ENCODE measurements around the gene UHRF1. TPM values are rescaled to one million over a fixed set of nuclear protein-coding genes. Genes with fewer than 3 reads are reported as not detected.
A peak's percentile ranks its signal among the peaks of the same experiment; 100 is the strongest.

Gene UHRF1
- total and polyA plus RNA-seq, 2 of the 13 experiments (the other 11 are each of a cell fraction or from before 2014, with no cell fraction given) = 6.8 to 78.4 TPM

DNA sequence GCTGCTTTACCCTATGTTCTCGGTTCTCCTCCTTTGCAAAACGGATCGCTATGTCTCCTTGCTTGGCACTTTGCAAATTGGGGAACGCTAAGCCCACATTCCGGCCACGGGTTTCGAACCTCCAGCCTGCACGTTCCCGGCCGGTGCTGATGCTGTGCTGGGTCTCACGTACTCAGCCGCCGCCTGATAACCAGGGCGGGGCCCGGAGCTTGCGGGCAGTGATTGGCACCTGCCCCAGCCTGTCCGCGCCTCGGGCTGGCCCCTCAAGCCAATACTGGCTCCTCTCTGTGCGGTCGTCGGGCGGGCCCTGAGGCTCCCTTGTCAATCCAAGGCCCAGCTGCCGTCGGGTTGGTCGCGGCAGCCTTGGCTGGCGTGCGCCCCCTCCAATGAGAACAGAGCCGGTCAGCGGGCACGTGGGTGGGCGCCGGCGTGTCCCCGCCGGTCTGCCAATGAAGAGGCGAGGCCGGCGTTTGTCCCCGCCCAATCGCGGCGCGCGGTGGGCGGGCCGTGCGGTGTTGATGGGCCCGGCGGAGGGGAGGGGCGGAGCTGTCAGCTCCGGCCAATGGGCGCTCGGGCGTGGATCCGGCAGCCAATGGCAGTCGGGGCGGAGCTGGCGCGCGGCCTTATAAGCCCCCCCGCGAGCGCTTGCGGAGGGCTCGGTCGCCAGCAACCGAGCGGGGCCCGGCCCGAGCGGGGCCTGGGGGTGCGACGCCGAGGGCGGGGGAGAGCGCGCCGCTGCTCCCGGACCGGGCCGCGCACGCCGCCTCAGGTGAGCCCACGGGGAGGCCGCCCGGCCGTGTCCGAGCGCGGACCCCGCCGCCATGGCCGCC lies 59.4 kb downstream of the UHRF1 start, which contains the start of gene KDM4B (continued):
- TF ChIP-seq RBM22 (optimal IDR thresholded peaks at IDR 0.05; ENCODE audit: low read length) = no peak
- TF ChIP-seq CCAR2 (optimal IDR thresholded peaks at IDR 0.05; ENCODE audit: low read depth, low read length) = no peak
- TF ChIP-seq ZNF543 (CRISPR knock-in tag; IDR thresholded peaks at IDR 0.05) = no peak
- TF ChIP-seq, protein P1, sequence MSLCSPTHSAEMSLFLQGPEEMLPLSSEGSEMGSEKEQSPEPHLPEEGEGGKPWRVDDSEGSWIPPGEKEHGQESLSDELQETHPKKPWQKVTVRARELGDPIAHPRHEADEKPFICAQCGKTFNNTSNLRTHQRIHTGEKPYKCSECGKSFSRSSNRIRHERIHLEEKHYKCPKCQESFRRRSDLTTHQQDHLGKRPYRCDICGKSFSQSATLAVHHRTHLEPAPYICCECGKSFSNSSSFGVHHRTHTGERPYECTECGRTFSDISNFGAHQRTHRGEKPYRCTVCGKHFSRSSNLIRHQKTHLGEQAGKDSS (CRISPR knock-in tag; IDR thresholded peaks at IDR 0.05; ENCODE audit: borderline replicate concordance, low read depth) = no peak
- TF ChIP-seq ZNF121 (CRISPR knock-in tag; IDR thresholded peaks at IDR 0.05) = no peak
- TF ChIP-seq, protein P2, sequence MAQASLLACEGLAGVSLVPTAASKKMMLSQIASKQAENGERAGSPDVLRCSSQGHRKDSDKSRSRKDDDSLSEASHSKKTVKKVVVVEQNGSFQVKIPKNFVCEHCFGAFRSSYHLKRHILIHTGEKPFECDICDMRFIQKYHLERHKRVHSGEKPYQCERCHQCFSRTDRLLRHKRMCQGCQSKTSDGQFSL (CRISPR knock-in tag; IDR thresholded peaks at IDR 0.05) = no peak
- no peak for TF ChIP-seq MBD4 (IDR thresholded peaks at IDR 0.05; ENCODE audit: borderline replicate concordance, low read length)
- TF ChIP-seq GABPA (IDR thresholded peaks at IDR 0.05; ENCODE audit: low read depth, low read length) = no peak
- TF ChIP-seq GABPA (CRISPR knock-in tag; IDR thresholded peaks at IDR 0.05; ENCODE audit: low read depth) = no peak
- peak; percentile 20 for TF ChIP-seq ASH2L (IDR thresholded peaks at IDR 0.05; ENCODE audit: insufficient read length, low read depth, low read length)
- peak; percentile 64 for TF ChIP-seq SPEN (CRISPR knock-in tag; IDR thresholded peaks at IDR 0.05; ENCODE audit: low read depth)
- no peak for TF ChIP-seq NR2C2 (CRISPR knock-in tag; IDR thresholded peaks at IDR 0.05; ENCODE audit: borderline replicate concordance)
- peak; percentile 64; the same call in 1 of the 2 replicates for TF ChIP-seq RCOR2 (CRISPR knock-in tag; IDR thresholded peaks at IDR 0.05)
- TF ChIP-seq MATR3 (CRISPR knock-in tag; IDR thresholded peaks at IDR 0.05) = no peak
- TF ChIP-seq SP140L (CRISPR knock-in tag; IDR thresholded peaks at IDR 0.05; ENCODE audit: borderline replicate concordance) = no peak
- TF ChIP-seq SRF (IDR thresholded peaks at IDR 0.05; ENCODE audit: low read depth, low read length) = no peak
- TF ChIP-seq MAFG (CRISPR knock-in tag; IDR thresholded peaks at IDR 0.05) = no peak
- no peak for TF ChIP-seq NR2F2 (IDR thresholded peaks at IDR 0.05; ENCODE audit: borderline replicate concordance, low read depth)
- no peak for TF ChIP-seq ZNF296 (CRISPR knock-in tag; conservative IDR thresholded peaks at IDR 0.05)
- no peak for TF ChIP-seq PHF5A (CRISPR knock-in tag; IDR thresholded peaks at IDR 0.05; ENCODE audit: low read depth, unreplicated experiment)
- peak; percentile 68; the same call in 1 of the 2 replicates for TF ChIP-seq ZNF605 (CRISPR knock-in tag; IDR thresholded peaks at IDR 0.05)
- no peak for TF ChIP-seq ZNF891 (CRISPR knock-in tag; IDR thresholded peaks at IDR 0.05)
- TF ChIP-seq, protein P3, sequence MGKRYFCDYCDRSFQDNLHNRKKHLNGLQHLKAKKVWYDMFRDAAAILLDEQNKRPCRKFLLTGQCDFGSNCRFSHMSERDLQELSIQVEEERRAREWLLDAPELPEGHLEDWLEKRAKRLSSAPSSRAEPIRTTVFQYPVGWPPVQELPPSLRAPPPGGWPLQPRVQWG (CRISPR knock-in tag; IDR thresholded peaks at IDR 0.05; ENCODE audit: borderline replicate concordance, low read depth) = no peak
- TF ChIP-seq ZNF7 (CRISPR knock-in tag; IDR thresholded peaks at IDR 0.05) = no peak
- no peak for TF ChIP-seq TEAD2 (CRISPR knock-in tag; IDR thresholded peaks at IDR 0.05)
- TF ChIP-seq FOXA3 (CRISPR knock-in tag; IDR thresholded peaks at IDR 0.05) = no peak
